Cardiac septum (tissue), 1 donor: ENCODE measurements around the gene ADAD1. TPM values are rescaled to one million over a fixed set of nuclear protein-coding genes. Genes with fewer than 3 reads are reported as not detected.

ENCODE experiments used
- DNase-seq: peaks from one replicate; pipeline ENCODE4 v3.0.0-alpha.2; 2020; ENCODE audit warnings: low spot score
- intact Hi-C: fragments of 100-400 bp; cut with DNase I; formaldehyde crosslinking; loops from one replicate; pipeline ENCODE4 v1.14.0; 2022
- total RNA-seq: library from RNA; stranded (reverse); fragmentation: NEBNext Ultra II Directional; extraction: Animal tissue kit (Norgen Biotek cat#: 25700); gene quantifications from one replicate; pipeline ENCODE4 v1.2.1, GENCODE V29; 2021
- donor health status: DM: no; HTN: no; CAD: no.

ADAD1 gene
- total RNA-seq, 1 donor from 2014 or later = not detected

DNA sequence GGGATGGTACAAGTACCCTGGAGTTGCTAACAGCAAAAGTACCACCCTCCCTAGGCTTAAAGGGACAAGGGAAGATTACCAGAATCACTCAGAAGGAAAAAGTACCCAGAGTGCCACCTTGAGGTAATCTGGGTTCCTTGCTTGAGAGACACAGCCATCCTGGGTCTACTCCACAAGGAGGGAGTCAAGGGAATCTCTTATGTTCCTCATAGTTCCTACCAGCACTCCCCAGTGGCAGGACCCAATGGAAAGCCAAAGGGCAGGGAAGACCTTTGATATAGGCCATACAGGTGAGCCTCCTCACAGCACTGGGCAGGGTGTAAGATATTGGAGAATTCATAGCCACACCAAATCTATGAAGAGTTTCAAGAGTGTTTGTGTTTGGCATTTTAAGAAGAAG lies 72.0 kb downstream of the ADAD1 start:
- DNase-seq = no peak
- intact Hi-C loops = no loop called here

DNA sequence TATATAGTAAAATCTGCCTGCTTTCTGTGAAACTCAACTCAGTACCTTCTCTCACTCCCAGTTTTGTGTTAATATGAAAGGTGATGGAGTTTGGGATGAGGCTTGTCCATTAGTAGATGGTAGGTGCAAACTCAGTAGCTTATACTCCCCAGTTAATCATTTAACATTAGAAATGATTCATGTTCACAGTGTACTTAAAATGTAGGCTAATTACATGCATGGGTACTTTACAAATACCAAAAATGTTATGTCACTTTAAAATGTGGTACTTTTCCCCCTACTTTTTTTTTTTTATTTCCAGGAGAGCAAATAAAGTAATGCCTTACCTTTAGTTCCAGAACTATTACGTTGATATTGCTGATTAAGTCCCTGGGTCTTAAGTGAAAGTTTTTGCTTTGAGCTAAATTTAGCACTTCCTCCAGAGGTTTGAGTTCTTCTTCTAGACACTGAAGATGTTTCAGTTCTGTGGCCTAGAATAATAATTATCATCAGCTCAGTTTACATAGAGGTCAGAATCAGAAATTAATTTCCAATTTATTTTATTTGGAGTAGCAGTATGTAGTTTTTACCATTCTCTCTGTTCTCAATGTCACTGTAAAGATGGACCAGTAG lies 74.7 kb downstream of the ADAD1 start:
- intact Hi-C loops = no loop called here

DNA sequence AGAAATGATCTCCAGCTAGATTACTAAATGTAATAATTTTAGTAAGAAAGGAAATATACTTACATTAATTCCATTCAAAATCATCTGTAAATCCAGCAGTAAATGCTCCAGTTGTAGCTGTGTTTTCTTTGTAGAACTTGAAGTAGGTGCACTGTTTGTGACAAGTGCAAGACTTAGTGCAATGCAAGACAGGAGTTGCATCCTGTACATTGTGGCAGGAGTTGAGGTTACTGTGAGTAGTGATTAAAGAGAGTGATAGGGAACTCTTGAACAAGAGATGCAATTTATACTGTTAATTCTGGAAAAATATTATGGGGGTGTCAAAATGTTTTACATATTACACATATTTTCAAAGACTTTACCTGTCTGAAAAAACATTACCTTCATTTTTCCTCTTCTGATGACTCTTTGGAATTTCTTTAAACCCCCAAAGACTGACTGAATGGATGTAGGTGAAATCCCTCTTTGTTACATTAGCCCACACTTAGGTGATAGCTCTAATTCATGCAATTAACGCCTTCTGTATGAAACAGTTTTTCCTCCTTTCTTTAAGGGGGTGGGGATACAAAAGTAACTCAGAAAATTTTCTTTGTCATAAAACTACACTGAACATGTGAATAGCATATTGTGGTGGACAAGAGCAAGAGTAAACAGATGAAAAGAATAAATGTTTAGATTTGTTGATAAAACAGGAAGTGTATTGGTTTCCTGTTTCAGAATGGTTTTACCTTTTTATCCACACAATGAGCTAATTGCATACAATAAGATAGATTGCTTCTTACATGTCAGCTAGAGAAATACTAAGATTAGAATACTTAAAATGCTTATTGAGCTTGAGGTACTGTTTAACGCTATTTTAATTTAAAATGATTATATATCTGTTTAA lies 77.7 kb downstream of the ADAD1 start, which contains the start of gene IL2:
IL2 (minus strand) TSS at position 495 of the 886 bp plus-strand sequence; CDS start at position 210, 285 bp downstream.
- intact Hi-C loops = no loop called here
- DNase-seq = no peak

More for the DNA sequence above, 74.7 kb downstream of the ADAD1 start:
- no peak for DNase-seq

DNA sequence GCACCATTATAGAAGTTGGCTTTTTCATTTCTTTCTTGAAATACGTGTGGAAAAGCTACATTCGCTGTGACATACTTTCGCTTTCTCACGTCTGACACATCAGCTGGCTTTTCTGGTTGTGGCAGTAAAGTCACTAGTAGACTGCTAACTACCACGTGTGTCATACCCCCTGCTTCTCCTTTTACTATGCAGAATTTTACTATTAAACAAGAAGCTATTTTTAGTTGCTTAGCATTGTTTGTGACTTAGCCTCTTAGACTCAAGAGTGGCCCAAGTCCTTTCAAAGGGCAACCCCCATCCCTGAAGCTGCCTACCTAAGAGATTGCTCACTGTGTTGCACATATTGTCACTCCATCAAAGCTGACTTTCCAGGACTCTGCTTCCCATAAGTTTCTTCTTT lies 79.8 kb downstream of the ADAD1 start:
- intact Hi-C loops = no loop called here

DNA sequence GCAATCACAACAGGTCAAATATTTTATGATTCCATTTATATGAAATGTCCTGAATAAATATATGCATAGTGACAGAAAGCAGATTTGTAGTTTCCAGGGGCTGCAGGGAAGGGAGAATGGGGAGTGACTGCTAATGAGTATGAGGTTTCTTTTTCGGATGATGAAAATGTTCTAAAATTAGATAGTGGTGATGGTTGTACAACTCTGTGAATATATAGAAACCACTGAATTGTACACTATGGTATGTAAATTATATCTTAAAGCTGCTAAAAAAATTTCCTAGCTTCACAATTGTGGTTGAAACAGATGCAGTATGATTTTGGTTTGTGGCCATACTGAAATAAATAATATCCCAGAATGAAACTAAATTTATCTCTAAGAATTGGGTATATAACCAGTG lies 90.6 kb downstream of the ADAD1 start:
- DNase-seq = no peak
- intact Hi-C loops = no loop called here

More for the DNA sequence above, 79.8 kb downstream of the ADAD1 start:
- no peak for DNase-seq

DNA sequence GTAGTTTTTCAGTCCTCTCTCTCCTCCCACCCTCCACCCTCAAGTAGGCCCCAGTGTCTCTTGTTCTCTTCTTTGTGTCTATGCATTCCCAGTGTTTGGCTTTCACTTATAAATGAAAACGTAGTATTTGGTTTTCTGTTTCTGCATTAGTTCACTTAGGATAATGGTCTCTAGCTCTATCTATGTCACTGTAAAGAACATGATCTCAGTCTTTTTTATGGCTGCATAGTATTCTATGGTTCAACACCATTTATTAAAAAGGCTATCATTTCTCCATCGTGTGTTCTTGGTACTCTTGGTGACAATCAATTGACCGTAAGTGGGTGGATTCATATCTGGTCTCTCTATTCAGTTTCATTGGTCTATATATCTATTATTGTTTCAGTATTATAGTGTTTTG lies 96.4 kb downstream of the ADAD1 start:
- DNase-seq = no peak
- intact Hi-C loops = no loop called here

DNA sequence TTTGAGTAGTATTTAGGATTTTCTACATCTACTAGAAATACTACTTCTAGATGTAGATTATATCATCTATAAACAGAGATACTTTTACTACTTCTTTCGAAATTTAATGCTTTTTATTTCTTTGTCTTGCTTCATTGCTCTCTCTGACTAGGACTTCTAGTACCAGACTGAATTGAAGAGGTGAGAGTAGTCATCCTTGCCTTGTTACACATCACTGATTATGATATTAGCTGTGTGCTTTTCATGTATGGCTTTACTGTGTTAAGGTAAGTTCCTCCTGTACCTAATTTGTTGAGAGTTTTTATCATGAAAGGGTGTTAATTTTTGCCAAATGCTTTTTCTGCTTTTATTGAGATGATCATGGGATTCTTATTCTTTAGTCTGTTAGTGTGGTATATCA lies 97.3 kb downstream of the ADAD1 start:
- intact Hi-C loops = no loop called here

DNA sequence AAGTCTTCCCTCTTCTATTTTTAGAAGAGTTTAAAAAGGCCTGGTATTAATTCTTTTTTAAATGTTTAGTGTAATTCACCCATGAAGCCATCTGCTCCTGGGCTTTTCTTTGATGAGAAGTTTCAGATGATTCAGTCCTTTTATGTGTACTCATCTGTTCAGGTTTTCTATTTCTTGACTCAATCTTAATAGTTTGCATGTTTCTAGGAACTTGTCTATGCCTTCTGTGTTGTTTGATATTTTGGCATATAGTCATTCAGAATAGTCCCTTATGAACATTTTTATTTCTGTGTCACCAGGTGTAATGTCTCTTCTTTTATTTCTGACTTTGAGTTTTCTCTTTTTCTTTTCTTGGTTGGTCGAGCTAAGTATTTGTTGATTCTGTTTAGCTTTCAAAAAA lies 97.9 kb downstream of the ADAD1 start:
- DNase-seq = no peak

More for the DNA sequence above, 97.3 kb downstream of the ADAD1 start:
- no peak for DNase-seq

More for the DNA sequence above, 97.9 kb downstream of the ADAD1 start:
- intact Hi-C loops = no loop called here

Other genes with a start within 250 kb of the ADAD1 start
- gene BLTP1, start 226.7 kb upstream of the ADAD1 start, total RNA-seq = 38.4 TPM
- not detected for gene IL2, start 77.7 kb downstream of the ADAD1 start, total RNA-seq
- not detected for gene IL21, start 242.1 kb downstream of the ADAD1 start, total RNA-seq